Measurements from ENCODE around the gene POGZ.
"Not testable (repeated sequence)": the region's sequence is repeated elsewhere in the genome, so short reads cannot be mapped to it uniquely, and the experiment has no call there.

The POGZ gene

GRCh38 chr1:151475175-151475574 is 15.9 kb upstream of the POGZ start:
- DNase-seq = no peak

- DNase-seq = no peak
Measured at GRCh38 chr1:151474745-151475144, 15.5 kb upstream of the POGZ start.

- peak; percentile 82 for DNase-seq
Measured at GRCh38 chr1:151472856-151473731, 13.8 kb upstream of the POGZ start.

- no peak for DNase-seq
Measured at GRCh38 chr1:151465026-151465425, 5.7 kb upstream of the POGZ start.

GRCh38 chr1:151461694-151462093 is 2.4 kb upstream of the POGZ start:
- DNase-seq = no peak

GRCh38 chr1:151458802-151459330 is 428 bp downstream of the POGZ start:
- peak; percentile 58 for DNase-seq

GRCh38 chr1:151457911-151458801 is 1.1 kb downstream of the POGZ start:
- DNase-seq = peak; percentile 39

- no peak for DNase-seq
Measured at GRCh38 chr1:151455966-151456365, 3.3 kb downstream of the POGZ start.

GRCh38 chr1:151455231-151455630 is 4.1 kb downstream of the POGZ start:
- no peak for DNase-seq

- no peak for DNase-seq
Measured at GRCh38 chr1:151447696-151448095, 11.6 kb downstream of the POGZ start.

GRCh38 chr1:151444783-151445177 is 14.5 kb downstream of the POGZ start:
- no peak for DNase-seq

GRCh38 chr1:151443846-151444782 is 15.2 kb downstream of the POGZ start:
- DNase-seq = peak; percentile 73

GRCh38 chr1:151437396-151437795 is 21.9 kb downstream of the POGZ start:
- not testable (repeated sequence) for DNase-seq

- no peak for DNase-seq
Measured at GRCh38 chr1:151436985-151437384, 22.3 kb downstream of the POGZ start.

GRCh38 chr1:151435174-151435573 is 24.1 kb downstream of the POGZ start:
- no peak for DNase-seq

- DNase-seq = not testable (repeated sequence)
Measured at GRCh38 chr1:151433827-151434226, 25.5 kb downstream of the POGZ start.

- no peak for DNase-seq
Measured at GRCh38 chr1:151428068-151428467, 31.2 kb downstream of the POGZ start.

GRCh38 chr1:151425103-151425502 is 34.2 kb downstream of the POGZ start:
- no peak for DNase-seq

- no peak for DNase-seq
Measured at GRCh38 chr1:151419819-151420218, 39.5 kb downstream of the POGZ start.

GRCh38 chr1:151418081-151418480 is 41.2 kb downstream of the POGZ start:
- DNase-seq = no peak

- no peak for DNase-seq
Measured at GRCh38 chr1:151416231-151416630, 43.1 kb downstream of the POGZ start.

- DNase-seq = no peak
Measured at GRCh38 chr1:151411884-151412283, 47.4 kb downstream of the POGZ start.
